Smooth muscle cell of the brain vasculature (primary cell): ENCODE results near the gene CIDEA.

Source experiments
- DNase-seq: peaks from one replicate; pipeline ENCODE4 v3.0.0-alpha.2; 2012; ENCODE audit warnings: low read depth, low spot score

The CIDEA gene

DNA sequence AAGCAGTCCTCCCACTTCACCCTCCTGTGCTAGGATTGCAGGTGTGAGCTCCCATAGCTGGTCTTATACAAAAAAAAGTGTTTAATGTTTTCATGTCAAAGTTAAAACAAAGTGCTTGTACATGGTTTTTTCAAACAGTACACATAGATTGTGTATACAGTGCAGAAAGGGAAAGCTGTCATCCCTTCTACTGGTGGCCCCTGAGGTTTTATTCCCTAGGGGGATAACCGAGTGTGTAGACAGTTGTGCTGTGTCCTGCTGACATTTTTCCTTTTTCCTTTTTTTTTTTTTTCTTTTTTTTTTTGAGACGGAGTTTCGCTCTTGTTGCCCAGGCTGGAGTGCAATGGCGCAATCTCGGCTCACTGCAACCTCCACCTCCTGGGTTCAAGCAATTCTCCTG lies 64.7 kb downstream of the CIDEA start:
- DNase-seq: no peak

GRCh38 chr18:12321333-12321732 lies 67.2 kb downstream of the CIDEA start:
- no peak for DNase-seq

DNA sequence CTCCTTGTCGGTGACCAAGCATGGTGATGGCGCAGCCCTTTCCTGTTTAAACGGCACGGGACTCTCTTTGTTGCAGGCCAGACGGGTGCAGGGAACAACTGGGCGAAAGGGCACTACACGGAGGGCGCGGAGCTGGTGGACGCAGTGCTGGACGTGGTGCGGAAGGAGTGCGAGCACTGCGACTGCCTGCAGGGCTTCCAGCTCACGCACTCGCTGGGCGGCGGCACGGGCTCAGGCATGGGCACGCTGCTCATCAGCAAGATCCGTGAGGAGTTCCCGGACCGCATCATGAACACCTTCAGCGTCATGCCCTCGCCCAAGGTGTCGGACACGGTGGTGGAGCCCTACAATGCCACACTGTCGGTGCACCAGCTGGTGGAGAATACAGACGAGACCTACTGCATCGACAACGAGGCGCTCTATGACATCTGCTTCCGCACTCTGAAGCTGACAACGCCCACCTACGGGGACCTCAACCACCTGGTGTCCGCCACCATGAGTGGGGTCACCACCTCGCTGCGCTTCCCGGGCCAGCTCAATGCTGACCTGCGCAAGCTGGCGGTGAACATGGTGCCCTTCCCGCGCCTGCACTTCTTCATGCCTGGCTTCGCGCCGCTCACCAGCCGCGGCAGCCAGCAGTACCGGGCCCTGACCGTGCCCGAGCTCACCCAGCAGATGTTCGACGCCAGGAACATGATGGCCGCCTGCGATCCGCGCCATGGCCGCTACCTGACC lies 71.0 kb downstream of the CIDEA start:
- no peak for DNase-seq

DNA sequence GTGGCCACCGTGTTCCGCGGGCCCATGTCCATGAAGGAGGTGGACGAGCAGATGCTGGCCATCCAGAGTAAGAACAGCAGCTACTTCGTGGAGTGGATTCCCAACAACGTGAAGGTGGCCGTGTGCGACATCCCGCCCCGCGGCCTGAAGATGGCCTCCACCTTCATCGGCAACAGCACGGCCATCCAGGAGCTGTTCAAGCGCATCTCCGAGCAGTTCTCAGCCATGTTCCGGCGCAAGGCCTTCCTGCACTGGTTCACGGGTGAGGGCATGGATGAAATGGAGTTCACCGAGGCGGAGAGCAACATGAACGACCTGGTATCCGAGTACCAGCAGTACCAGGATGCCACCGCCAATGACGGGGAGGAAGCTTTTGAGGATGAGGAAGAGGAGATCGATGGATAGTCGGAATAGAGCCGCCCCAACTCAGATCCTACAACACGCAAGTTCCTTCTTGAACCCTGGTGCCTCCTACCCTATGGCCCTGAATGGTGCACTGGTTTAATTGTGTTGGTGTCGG lies 71.6 kb downstream of the CIDEA start:
- no peak for DNase-seq

DNA sequence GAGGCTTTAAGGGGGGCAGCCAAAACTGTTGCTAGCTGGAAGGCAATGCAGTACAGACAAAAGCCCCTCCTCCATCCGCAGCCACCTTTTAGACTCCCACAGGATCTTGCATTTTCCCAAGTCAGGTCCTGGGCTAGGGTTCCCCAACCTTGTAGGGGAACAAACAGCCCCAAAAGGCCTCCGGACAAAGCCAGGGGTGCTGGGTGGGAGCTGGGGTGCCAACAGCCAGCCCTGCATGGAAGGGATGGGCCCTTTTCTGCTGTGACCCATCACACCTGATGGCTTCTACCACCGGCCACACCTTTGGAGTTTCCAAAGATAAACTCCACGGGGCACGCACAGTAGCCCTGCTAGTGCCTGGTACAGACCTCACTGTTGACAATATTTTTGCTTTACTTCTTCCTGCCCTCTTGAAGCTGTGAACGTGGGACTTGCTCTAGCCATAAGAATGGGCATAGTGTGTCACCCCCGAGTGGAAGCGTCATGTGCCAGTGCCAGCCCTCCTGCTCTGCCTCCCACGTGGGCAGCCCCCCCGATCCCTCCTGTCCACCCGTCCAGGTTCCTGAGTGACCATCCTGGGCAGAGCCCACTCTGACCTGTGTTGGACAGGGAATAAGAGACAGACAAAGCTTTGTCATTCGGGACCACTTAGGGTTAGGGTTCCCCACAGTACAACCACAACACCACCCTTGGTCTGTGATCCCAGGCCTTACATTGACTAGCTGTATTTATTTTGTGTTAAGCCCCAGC lies 72.7 kb downstream of the CIDEA start:
- no peak for DNase-seq
